ENCODE data around the gene HGF. TPM values are rescaled to one million over a fixed set of nuclear protein-coding genes. Genes with fewer than 3 reads are reported as not detected.

The HGF gene
- total and polyA plus RNA-seq, 2 of the 8 experiments (the other 6 are each of a cell fraction or from before 2014, with no cell fraction given), result 0.05 to 0.60 TPM

GRCh38 chr7:81745637-81746036 is 24.2 kb downstream of the HGF start (continued):
- TF ChIP-seq CHD7 (IDR thresholded peaks at IDR 0.05; ENCODE audit: insufficient replicate concordance, low read length) (no peak), POLR2AphosphoS5 (IDR thresholded peaks at IDR 0.05; ENCODE audit: low read depth, low read length) (no peak), HDAC2 (IDR thresholded peaks at IDR 0.05; ENCODE audit: borderline replicate concordance in 1 of 2, low read depth in 2 of 2, low read length in 2 of 2) (no peak), SP2 (IDR thresholded peaks at IDR 0.05; ENCODE audit: low read length) (no peak), SIN3A (conservative IDR thresholded peaks at IDR 0.05 in 1 of 2, IDR thresholded peaks at IDR 0.05 in 1 of 2; ENCODE audit: low read depth in 1 of 2, low read length in 2 of 2) (no peak), RXRA (IDR thresholded peaks at IDR 0.05; ENCODE audit: insufficient read depth, low read depth, low read length) (no peak), MAX (IDR thresholded peaks at IDR 0.05) (no peak), SP4 (IDR thresholded peaks at IDR 0.05; ENCODE audit: low read length) (no peak)
